Activated CD4-positive, alpha-beta T cell treated with anti-CD3 and anti-CD28 coated beads, Interleukin-2, amount 10 ng/mL, durations not matched to agents 24 days and 14 days (primary cell): Measurements from ENCODE around the gene NCK1. TPM values are rescaled to one million over a fixed set of nuclear protein-coding genes. Genes with fewer than 3 reads are reported as not detected.
"Not testable (repeated sequence)": the region's sequence is repeated elsewhere in the genome, so short reads cannot be mapped to it uniquely, and the experiment has no call there.

ENCODE experiments used
- DNase-seq: peaks from one replicate; pipeline ENCODE4 v3.0.0; 2022
- H3K27ac Mint-ChIP-seq: one replicate; pipeline ENCODE4 v1.8.0; 2022; ENCODE audit warnings: mild to moderate bottlenecking, mixed read lengths
- H3K27me3 Mint-ChIP-seq: one replicate; pipeline ENCODE4 v1.8.0; 2022; ENCODE audit warnings: mixed read lengths
- H3K36me3 Mint-ChIP-seq: one replicate; pipeline ENCODE4 v1.8.0; 2022; ENCODE audit warnings: low read depth, mild to moderate bottlenecking, mixed read lengths
- H3K4me1 Mint-ChIP-seq: one replicate; pipeline ENCODE4 v1.8.0; 2021; ENCODE audit warnings: mixed read lengths
- H3K4me3 Mint-ChIP-seq: one replicate; pipeline ENCODE4 v1.8.0; 2022; ENCODE audit warnings: mild to moderate bottlenecking, moderate library complexity, mixed read lengths
- H3K9me3 Mint-ChIP-seq: one replicate; pipeline ENCODE4 v1.8.0; 2021; ENCODE audit warnings: mixed read lengths
- intact Hi-C: fragments of 100-400 bp; cut with micrococcal nuclease; formaldehyde crosslinking; loops from one replicate; pipeline ENCODE4 v1.15.1; 2023
- total RNA-seq: library from RNA; stranded (reverse); gene quantifications from 2 replicates; pipeline ENCODE4 v1.2.3, GENCODE V29; 2022

Gene NCK1
- total RNA-seq, 1 donor from 2014 or later, result 34.7 TPM

DNA sequence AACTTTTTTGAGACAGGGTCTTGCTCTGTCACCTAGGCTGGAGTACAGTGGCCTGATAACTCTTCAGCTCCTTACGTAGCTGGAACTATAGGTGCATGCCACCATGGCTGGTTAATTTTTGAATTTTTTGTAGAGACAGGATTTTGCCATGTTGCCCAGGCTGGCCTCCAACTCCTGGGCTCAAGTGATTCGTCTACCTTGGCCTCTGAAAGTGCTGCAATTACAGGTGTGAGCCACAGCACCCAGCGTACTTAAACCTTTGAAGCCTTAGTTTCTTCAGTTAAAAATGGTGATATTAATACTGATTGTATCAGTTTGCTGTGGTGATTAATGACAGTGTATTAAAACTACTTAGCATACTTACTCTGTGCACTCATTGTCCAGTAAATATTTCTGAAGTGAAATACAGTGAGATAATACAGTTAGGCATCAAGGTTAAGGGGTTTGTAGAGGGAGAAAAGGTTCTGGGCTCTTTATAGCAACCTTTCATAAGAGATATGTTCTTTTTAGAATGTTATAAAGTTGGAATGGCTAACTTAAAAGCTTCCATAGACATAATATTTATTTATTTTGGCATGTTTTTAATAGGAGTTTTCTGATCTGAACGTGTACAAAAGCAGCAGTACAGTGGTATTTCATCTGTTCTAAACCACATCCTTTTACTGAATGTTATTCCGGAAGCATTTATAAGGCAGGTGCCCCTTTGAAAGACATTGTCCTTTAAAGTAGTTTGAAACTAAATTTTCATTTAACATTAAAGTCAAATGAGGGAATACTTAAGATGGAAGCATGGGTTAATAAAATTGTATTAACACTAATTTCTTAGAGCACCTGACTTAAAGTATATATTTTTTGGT lies 23.6 kb downstream of the NCK1 start:
- peak; percentile 59 for DNase-seq
- H3K27ac Mint-ChIP-seq, result peak overlapping the region; percentile 39

DNA sequence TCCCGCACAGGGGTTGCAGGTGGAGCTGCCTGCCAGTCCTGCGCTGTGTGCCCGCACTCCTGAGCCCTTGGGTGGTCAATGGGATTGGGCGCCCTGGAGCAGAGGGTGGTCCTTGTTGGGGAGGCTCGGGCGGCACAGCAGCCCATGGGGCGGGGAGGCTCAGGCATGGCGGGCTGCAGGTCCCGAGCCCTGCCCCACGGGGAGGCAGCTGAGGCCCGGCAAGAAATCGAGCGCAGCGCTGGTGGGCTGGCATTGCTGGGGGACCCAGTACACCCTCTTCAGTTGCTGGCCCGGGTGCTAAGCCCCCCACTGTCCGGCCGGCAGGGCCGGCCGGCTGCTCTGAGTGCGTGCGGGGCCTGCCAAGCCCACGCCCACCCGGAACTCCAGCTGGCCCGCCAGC lies 27.9 kb downstream of the NCK1 start:
- Mint-ChIP-seq H3K4me1 (peaks cover 37% of the 10 kb centered on the region), H3K27ac (no peak overlapping the region), H3K9me3 (peaks cover 9% of the 10 kb centered on the region), H3K27me3 (no peaks in the 10 kb centered on the region), H3K4me3 (no peak overlapping the region), H3K36me3 (peaks cover 42% of the 10 kb centered on the region)
- DNase-seq, result peak; percentile 31
- intact Hi-C loops, result no loop called here

More for the DNA sequence above, 23.6 kb downstream of the NCK1 start:
- H3K4me1 Mint-ChIP-seq, result peaks cover 45% of the 10 kb centered on the region
- no peaks in the 10 kb centered on the region for H3K27me3 Mint-ChIP-seq
- H3K9me3 Mint-ChIP-seq, result peaks cover 4% of the 10 kb centered on the region
- peak overlapping the region; percentile 65 for H3K4me3 Mint-ChIP-seq
- peaks cover 30% of the 10 kb centered on the region for H3K36me3 Mint-ChIP-seq
- intact Hi-C loops, result no loop called here

DNA sequence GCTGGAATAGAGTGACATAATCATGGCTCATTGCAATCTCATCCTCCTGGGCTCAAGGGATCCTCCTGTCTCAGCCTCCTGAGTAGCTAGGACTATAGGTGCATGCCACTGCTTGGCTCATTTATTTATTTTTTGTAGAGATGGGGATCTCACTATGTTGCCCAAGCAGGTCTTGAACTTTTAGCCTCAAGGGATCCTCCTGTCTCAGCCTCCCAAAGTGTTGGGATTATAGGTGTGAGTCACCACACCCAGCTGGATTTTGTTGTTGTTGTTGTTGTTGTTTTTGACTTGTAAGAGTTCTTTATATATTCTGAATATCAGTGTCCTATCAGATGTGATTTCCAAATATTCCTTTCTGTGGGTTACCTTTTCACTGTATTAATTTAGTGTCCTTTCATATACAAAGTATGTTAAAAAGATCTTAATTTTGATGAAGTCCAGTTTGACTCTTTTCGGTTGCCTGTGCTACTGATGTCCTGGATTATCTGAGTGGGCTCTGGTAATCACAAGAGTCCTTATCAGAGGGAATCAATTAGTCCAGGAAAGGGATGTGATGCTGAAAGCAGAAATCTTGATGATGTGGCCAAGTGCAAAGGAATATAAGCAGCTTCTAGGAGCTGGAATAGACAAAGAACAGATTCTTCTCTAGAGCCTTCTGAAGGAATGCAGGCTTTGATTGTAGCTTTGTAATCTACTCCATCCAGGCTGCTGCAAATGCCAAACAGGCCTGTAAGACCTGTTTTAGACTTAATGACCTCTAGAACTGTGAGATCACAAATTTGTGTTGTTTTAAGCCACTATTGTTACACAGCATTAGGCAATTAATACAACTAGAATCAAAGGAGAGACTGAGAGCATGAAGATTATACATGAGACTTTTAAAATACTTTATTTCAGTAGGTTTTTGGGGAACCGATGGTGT lies 30.2 kb downstream of the NCK1 start:
- DNase-seq, result peak; percentile 33
- intact Hi-C loops, result loop anchor here (2.0 kb wide), 1 partner anchor 17 kb away; no protein-coding TSS in a partner anchor
- Mint-ChIP-seq H3K4me1 (peaks cover 27% of the 10 kb centered on the region), H3K4me3 (no peak overlapping the region), H3K9me3 (peaks cover 9% of the 10 kb centered on the region), H3K36me3 (peaks cover 46% of the 10 kb centered on the region), H3K27ac (no peak overlapping the region), H3K27me3 (no peaks in the 10 kb centered on the region)

DNA sequence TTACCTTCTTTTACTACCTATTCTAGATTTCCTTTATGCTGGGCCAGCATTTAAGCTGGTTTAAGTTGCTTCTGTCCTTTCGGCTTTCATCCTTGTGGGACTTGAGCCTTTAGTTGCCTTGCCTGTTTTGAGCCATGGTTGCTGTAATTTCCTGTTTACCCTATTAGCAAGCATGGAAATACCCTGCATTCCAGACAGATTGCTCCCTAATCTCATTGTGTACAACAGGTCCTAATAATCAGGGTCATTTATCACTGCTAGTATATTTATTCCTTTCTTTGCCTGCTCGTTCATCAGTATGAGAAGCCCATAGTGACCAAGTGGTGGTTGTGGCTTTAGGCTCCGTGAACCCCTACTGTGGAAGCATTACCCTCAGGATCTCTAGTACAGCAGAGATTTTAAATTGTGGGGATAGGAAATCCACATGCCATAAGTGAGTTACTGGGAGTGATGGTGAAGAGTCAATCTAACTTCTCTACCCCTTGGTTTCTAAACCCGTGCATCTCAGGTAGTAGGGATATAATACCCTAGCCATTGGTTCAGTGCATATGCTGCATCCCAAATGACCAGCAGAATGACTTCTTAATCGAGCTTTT lies 31.9 kb downstream of the NCK1 start:
- H3K9me3 Mint-ChIP-seq, result peaks cover 9% of the 10 kb centered on the region
- H3K27ac Mint-ChIP-seq, result no peak overlapping the region
- intact Hi-C loops, result loop anchor here (2.0 kb wide), 1 partner anchor 15 kb away; no protein-coding TSS in a partner anchor
- H3K27me3 Mint-ChIP-seq, result no peaks in the 10 kb centered on the region
- DNase-seq, result peak; percentile 45
- peaks cover 45% of the 10 kb centered on the region for H3K36me3 Mint-ChIP-seq
- peaks cover 26% of the 10 kb centered on the region for H3K4me1 Mint-ChIP-seq
- no peak overlapping the region for H3K4me3 Mint-ChIP-seq

DNA sequence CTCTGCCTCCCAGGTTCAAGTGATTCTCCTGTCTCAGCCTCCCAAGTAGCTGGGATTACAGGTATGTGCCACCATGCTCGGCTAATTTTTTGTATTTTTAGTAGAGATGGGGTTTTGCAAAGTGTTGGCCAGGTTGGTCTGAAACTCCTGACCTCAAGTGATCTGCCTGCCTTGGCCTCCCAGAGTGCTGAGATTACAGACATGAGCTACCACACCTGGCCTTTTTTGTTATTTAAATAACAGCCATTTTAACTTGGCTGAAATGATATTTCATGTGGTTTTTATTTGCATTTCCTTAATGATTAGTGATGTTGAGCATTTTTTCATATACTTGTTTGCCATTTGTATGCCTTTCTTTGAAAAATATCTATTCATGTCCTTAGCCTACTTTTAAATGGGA lies 35.2 kb downstream of the NCK1 start:
- not testable (repeated sequence) for H3K27me3 Mint-ChIP-seq, H3K4me3 Mint-ChIP-seq, H3K27ac Mint-ChIP-seq
- Mint-ChIP-seq H3K9me3 (peaks cover 15% of the 10 kb centered on the region), H3K4me1 (peaks cover 49% of the 10 kb centered on the region), H3K36me3 (peaks cover 46% of the 10 kb centered on the region)
- DNase-seq, result peak; percentile 28
- intact Hi-C loops, result loop anchor here (5.0 kb wide), 2 partner anchors 35 kb away; partner anchors contain the start of gene NCK1

DNA sequence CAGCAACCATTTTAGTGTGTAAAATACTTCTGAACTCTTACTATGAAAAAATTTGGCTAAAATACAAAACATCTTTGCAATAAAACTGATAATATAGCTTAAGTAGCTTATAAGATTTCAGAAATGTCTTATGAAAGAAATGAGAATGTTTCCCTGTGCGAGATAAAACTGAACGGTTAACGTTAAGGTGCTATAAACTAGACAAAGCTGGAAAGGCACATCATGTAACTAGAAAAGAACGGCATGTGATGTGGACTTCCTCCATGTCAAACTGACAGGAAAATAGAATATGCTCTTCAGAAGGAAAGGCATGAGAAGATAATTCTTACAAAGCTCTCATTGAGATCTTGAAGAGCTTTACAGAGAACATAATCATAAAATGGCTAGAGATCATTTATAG lies 36.5 kb downstream of the NCK1 start:
- H3K27ac Mint-ChIP-seq, result no peak overlapping the region
- no peaks in the 10 kb centered on the region for H3K27me3 Mint-ChIP-seq
- DNase-seq, result no peak
- H3K4me3 Mint-ChIP-seq, result no peak overlapping the region
- peaks cover 54% of the 10 kb centered on the region for H3K36me3 Mint-ChIP-seq
- intact Hi-C loops, result loop anchor here (5.0 kb wide), 2 partner anchors 34 to 36 kb away; partner anchors contain the start of gene NCK1
- H3K9me3 Mint-ChIP-seq, result peaks cover 11% of the 10 kb centered on the region
- peaks cover 41% of the 10 kb centered on the region for H3K4me1 Mint-ChIP-seq

DNA sequence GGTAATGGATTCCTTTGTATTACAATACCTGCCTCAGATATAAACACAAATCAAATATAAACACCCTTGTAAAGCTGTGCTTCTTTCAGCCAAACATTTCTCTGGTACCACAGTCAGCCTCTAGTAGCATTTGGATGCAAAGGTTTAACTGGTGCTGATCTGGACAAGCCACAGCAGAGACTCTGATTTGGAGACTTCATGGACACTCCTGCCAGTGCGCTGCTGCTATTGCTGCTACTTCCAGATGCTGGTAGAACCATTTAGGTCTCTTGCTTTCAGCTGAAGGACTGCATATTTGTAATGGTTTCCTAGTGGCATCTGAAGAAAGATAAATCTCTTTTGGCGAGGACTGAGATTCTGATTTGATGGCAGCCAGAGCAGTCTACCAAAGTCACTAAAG lies 36.9 kb downstream of the NCK1 start:
- peaks cover 56% of the 10 kb centered on the region for H3K36me3 Mint-ChIP-seq
- no peaks in the 10 kb centered on the region for H3K27me3 Mint-ChIP-seq
- DNase-seq, result peak; percentile 53
- no peak overlapping the region for H3K27ac Mint-ChIP-seq
- peaks cover 37% of the 10 kb centered on the region for H3K4me1 Mint-ChIP-seq
- intact Hi-C loops, result loop anchor here (1.0 to 5.0 kb wide), 3 partner anchors 20 to 37 kb away; partner anchors contain the start of gene NCK1
- peaks cover 15% of the 10 kb centered on the region for H3K9me3 Mint-ChIP-seq
- no peak overlapping the region for H3K4me3 Mint-ChIP-seq

DNA sequence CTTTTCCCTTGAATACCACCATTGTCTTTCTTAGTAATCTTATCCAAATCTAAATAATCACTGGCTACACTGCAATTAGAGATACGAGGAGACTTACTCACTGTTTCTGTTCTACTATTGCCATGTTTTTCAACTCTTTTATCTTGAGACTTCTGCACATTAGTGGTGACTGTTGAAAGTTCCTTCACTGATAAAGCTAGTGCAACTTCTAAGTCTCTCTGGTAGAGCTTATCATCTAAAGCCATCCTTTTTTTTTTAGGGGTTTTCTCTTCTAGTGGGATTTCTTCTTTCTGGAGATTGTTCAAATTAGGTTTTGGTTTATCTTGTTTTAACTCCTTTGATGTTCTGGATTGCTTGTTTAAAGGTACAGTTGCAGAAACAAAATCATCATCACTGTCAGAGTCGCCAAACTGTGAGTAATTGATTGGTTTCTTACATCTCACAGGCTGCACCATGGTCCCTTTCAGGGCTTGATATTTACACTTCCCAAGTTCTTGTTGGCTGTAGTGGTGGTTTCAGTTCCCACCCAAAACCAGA lies 37.7 kb downstream of the NCK1 start:
- intact Hi-C loops, result loop anchor here (1.0 to 5.0 kb wide), 3 partner anchors 20 to 37 kb away; partner anchors contain the start of gene NCK1
- Mint-ChIP-seq H3K27ac (peak overlapping the region; percentile 10), H3K4me3 (no peak overlapping the region)

DNA sequence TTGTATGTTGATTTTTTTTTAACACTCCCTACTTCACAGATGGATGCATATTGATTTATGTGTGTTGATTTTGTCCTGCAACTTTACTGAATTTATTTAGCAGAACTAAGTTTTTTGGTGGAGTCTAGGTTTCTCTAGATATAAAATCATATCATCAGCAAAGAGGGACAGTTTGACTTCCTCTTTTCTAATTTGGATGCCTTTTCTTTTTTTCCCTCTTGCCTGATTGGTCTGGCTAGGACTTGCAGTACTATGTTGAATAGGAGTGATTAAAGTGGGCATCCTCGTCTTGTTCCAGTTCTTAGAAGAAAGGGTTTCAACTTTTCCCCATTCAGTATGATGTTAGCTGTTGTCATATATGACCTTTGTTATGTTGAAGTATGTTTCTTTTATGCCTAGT lies 38.7 kb downstream of the NCK1 start:
- H3K27me3 Mint-ChIP-seq, H3K4me3 Mint-ChIP-seq, intact Hi-C loops: not testable (repeated sequence)
- Mint-ChIP-seq H3K36me3 (peaks cover 64% of the 10 kb centered on the region), H3K4me1 (peaks cover 34% of the 10 kb centered on the region), H3K27ac (peak overlapping the region; percentile 10), H3K9me3 (peaks cover 15% of the 10 kb centered on the region)
- DNase-seq, result peak; percentile 9

More for the DNA sequence above, 37.7 kb downstream of the NCK1 start:
- peak; percentile 37 for DNase-seq
- peaks cover 34% of the 10 kb centered on the region for H3K4me1 Mint-ChIP-seq
- no peaks in the 10 kb centered on the region for H3K27me3 Mint-ChIP-seq
- peaks cover 15% of the 10 kb centered on the region for H3K9me3 Mint-ChIP-seq
- peaks cover 59% of the 10 kb centered on the region for H3K36me3 Mint-ChIP-seq

DNA sequence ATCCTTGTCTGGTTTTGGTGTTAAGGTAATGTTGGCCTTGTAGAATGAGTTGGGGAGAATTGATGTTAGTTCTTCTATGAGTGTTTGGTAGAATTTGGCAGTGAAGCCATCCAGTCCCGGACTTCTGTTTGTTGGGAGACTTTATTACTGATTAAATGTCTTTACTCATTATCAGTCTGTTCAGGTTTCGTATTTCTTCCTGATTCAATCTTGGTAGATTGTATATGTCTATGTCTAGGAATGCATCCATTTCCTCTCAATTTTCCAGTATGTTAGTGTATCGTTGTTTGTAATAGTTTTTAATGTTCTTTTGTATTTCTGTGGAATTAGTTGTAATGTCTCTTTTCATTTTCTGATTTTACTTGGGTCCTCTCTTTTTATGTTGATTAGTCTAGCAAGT lies 39.4 kb downstream of the NCK1 start:
- DNase-seq, result no peak
- H3K27me3 Mint-ChIP-seq, result no peaks in the 10 kb centered on the region
- intact Hi-C loops, result no loop called here
- no peak overlapping the region for H3K27ac Mint-ChIP-seq
- H3K9me3 Mint-ChIP-seq, result peaks cover 19% of the 10 kb centered on the region
- no peak overlapping the region for H3K4me3 Mint-ChIP-seq
- peaks cover 35% of the 10 kb centered on the region for H3K4me1 Mint-ChIP-seq
- H3K36me3 Mint-ChIP-seq, result peaks cover 64% of the 10 kb centered on the region

DNA sequence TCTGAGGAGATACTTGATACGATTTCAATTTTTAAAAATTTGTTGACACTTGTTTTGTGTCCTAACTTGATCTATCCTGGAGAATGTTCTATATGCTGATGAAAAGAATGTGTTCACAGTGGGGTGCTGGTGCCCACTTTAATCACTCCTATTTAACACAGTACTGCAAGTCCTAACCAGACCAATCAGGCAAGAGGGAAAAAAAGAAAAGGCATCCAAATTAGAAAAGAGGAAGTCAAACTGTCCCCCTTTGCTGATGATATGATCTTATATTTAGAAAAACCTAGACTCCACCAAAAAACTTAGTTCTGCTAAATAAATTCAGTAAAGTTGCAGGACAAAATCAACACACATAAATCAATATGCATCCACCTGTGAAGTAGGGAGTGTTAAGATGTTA lies 40.5 kb downstream of the NCK1 start:
- H3K4me1 Mint-ChIP-seq, result peaks cover 42% of the 10 kb centered on the region
- H3K27ac Mint-ChIP-seq, intact Hi-C loops, DNase-seq, H3K4me3 Mint-ChIP-seq, H3K27me3 Mint-ChIP-seq: not testable (repeated sequence)
- peaks cover 60% of the 10 kb centered on the region for H3K36me3 Mint-ChIP-seq
- H3K9me3 Mint-ChIP-seq, result peaks cover 19% of the 10 kb centered on the region

DNA sequence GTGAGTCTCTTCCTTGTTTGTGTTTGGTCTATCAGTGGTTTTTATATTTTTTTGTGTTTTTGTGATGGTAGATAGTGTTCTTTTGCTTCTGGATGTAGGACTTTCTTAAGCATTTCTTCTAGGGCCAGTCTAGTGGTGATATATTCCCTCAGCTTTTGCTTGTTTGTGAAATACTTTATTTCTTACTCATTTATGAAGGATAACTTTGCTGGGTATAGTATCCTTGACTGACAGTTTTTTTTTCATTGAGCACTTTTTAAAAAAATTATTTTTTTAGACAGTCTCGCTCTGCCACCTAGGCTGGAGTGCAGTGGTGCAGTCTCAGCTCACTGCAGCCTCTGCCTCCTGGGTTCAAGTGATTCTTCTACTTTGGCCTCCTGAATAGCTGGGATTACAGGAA lies 41.9 kb downstream of the NCK1 start:
- Mint-ChIP-seq H3K4me1 (peaks cover 47% of the 10 kb centered on the region), H3K9me3 (peaks cover 19% of the 10 kb centered on the region), H3K27ac (no peak overlapping the region), H3K27me3 (no peaks in the 10 kb centered on the region), H3K36me3 (peaks cover 57% of the 10 kb centered on the region), H3K4me3 (no peak overlapping the region)
- no peak for DNase-seq
- intact Hi-C loops, result no loop called here

DNA sequence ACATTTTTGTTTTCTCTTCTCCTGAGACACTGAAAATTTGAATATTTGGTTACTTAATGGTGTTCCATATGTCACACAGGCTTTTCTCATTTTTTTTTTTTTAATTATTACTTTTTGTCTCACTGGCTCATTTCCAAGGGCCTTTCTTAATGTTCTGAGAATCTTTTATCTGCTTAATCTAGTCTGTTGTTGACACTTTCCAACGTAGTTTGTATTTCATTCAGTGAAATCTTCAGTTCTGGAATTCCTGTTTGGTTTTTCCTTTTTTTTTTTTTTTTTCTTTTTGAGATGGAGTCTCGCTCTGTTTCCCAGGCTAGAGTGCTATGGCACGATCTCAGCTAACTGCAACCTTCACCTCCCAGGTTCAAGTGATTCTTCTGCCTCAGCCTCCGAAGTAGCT lies 42.7 kb downstream of the NCK1 start:
- DNase-seq, result no peak
- Mint-ChIP-seq H3K36me3 (peaks cover 50% of the 10 kb centered on the region), H3K4me3 (no peak overlapping the region), H3K27ac (no peak overlapping the region), H3K4me1 (peaks cover 47% of the 10 kb centered on the region), H3K27me3 (no peaks in the 10 kb centered on the region), H3K9me3 (peaks cover 19% of the 10 kb centered on the region)
- intact Hi-C loops, result no loop called here
